Mucosa of descending colon (tissue), 3 donors: ENCODE data around the gene ITGA1. TPM values are rescaled to one million over a fixed set of nuclear protein-coding genes. Genes with fewer than 3 reads are reported as not detected.

Experiments used
- ATAC-seq: fragments of 200-7000 bp; cut with Tn5 transposase; one replicate; pipeline ENCODE4 v1.9.1; 2020; ENCODE audit warnings: mild to moderate bottlenecking, moderate library complexity
- DNase-seq, 3 donors: peaks; one replicate each; pipeline ENCODE4 v3.0.0-alpha.2; 2020
- H3K36me3 ChIP-seq: fragments of 200-600 bp; one replicate; pipeline ENCODE4 v1.8.0; 2021; ENCODE audit warnings: low read depth, mild to moderate bottlenecking
- H3K4me1 ChIP-seq: fragments of 200-600 bp; one replicate; pipeline ENCODE4 v1.8.0; 2021; ENCODE audit warnings: low read depth, mild to moderate bottlenecking
- H3K4me3 ChIP-seq: fragments of 200-600 bp; one replicate; pipeline ENCODE4 v1.8.0; 2021; ENCODE audit warnings: mild to moderate bottlenecking
- H3K9me3 ChIP-seq: fragments of 200-600 bp; one replicate; pipeline ENCODE4 v1.8.0; 2021; ENCODE audit warnings: mild to moderate bottlenecking
- intact Hi-C, 2 donors: fragments of 100-400 bp; cut with DNase I in 1 of 2; cut with micrococcal nuclease in 1 of 2; formaldehyde crosslinking; loops; one replicate each; pipeline versions ENCODE4 v1.11.0 to v1.11.1; 2022; cut with DNase I, micrococcal nuclease
- total RNA-seq, 3 donors: library from RNA; stranded (reverse); fragmentation: NEBNext Ultra II Directional in 2 of 3; extraction: Animal tissue kit (Norgen Biotek cat#: 25700) in 2 of 3; gene quantifications; one replicate each; pipeline versions ENCODE4 v1.2.1 to v1.2.4, GENCODE V29; 2021 to 2023
- TF ChIP-seq, protein P1 (sequence below): fragments of 200-600 bp; IDR thresholded peaks from one replicate; pipeline ENCODE4 v1.8.0; 2022; ENCODE audit warnings: antibody characterized with exemption, mild to moderate bottlenecking
- donor health status: DM: no; HTN: no; CAD: no; lungs with moderate emphysema.
- donor health status: DM: no; HTN: no; CAD: no.
- donor health status: DM: no; HTN: yes; CAD: no.

The ITGA1 gene
- total RNA-seq, 3 donors from 2014 or later = 18.7 to 207 (median 42.0) TPM

DNA sequence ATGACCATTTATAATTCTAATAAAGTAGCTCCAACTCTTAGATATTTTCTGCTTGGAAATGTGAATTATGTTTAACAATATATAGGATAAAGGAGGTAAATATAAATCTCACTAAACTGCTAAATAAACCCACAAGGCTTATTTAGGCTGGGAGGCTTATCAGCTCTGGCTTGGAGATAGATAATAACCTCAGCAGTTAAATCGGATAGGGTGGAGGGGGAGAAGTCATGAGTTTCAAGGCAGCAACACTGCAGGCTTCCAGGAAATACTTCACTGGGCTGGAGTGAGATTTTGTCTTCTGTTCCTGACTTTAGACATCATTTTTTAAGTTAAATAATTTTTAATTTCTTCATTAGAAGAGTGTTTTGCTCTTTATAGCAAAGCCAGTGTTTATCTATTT lies 121.5 kb downstream of the ITGA1 start:
- no peaks in the 10 kb centered on the region for H3K9me3 ChIP-seq

DNA sequence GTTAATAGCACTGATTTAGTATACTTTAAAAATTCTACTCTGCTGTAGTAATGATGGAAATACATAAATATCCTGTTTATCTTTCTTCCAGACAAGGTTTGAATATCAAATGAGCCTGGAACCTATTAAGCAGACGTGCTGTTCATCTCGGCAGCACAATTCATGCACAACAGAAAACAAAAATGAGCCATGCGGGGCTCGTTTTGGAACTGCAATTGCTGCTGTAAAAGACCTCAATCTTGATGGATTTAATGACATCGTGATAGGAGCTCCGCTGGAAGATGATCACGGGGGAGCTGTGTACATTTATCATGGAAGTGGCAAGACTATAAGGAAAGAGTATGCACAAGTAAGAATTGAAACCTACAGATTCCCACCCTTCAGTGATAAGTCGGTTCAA lies 122.4 kb downstream of the ITGA1 start:
- Histone ChIP-seq H3K36me3 (no peaks in the 10 kb centered on the region), H3K4me1 (no peaks in the 10 kb centered on the region), H3K9me3 (no peaks in the 10 kb centered on the region), H3K4me3 (no peak overlapping the region)
- DNase-seq (no peak), ATAC-seq (no peak)
- TF ChIP-seq, protein P1, sequence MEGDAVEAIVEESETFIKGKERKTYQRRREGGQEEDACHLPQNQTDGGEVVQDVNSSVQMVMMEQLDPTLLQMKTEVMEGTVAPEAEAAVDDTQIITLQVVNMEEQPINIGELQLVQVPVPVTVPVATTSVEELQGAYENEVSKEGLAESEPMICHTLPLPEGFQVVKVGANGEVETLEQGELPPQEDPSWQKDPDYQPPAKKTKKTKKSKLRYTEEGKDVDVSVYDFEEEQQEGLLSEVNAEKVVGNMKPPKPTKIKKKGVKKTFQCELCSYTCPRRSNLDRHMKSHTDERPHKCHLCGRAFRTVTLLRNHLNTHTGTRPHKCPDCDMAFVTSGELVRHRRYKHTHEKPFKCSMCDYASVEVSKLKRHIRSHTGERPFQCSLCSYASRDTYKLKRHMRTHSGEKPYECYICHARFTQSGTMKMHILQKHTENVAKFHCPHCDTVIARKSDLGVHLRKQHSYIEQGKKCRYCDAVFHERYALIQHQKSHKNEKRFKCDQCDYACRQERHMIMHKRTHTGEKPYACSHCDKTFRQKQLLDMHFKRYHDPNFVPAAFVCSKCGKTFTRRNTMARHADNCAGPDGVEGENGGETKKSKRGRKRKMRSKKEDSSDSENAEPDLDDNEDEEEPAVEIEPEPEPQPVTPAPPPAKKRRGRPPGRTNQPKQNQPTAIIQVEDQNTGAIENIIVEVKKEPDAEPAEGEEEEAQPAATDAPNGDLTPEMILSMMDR = no peak
- intact Hi-C loops = loop anchor here in 1 of 2 donors (10.0 kb wide), 1 partner anchor 125 kb away; the partner anchor contains the start of genes ITGA1 and PELO

More for the DNA sequence above, 121.5 kb downstream of the ITGA1 start:
- DNase-seq = no peak
- Histone ChIP-seq H3K4me3 (no peak overlapping the region), H3K36me3 (no peaks in the 10 kb centered on the region), H3K4me1 (no peaks in the 10 kb centered on the region)
- no peak for ATAC-seq
- intact Hi-C loops = no loop called here
- TF ChIP-seq, protein P1 = no peak

DNA sequence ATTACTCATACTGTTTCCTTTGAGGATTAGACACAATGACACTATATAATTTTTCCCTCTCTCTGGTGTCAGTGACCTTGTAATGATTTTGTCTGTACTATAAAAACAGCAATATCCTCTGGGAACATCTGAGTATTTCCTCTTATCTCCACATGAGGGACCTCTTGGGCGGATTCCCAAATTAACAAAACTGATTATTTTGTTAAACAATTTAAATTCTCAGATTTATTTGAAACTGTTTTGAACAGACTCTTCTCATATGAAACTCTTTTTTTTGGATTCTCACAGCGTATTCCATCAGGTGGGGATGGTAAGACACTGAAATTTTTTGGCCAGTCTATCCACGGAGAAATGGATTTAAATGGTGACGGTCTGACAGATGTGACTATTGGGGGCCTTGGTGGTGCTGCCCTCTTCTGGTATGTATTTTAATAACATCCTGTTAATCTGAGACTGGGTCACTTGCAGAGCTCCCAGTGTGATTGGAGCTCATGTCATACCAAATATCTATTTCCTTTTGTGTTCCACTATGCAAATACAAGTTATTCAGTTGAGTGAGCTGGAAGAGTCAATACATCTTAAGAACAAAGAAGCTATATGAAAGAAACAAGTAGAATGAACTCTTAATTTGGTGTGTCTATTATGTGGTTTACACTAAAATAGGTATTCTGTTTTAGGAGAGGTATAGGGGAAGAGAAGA lies 127.6 kb downstream of the ITGA1 start:
- Histone ChIP-seq H3K36me3 (no peaks in the 10 kb centered on the region), H3K4me1 (no peaks in the 10 kb centered on the region), H3K9me3 (no peaks in the 10 kb centered on the region), H3K4me3 (no peak overlapping the region)
- intact Hi-C loops = loop anchor here (2.0 to 10.0 kb wide), 2 partner anchors 129 to 131 kb away; partner anchors contain the start of genes ITGA1 (in 2 of the 2) and PELO (in 2 of the 2)
- DNase-seq = peak in 1 of 3 donors; percentile 67
- ATAC-seq = peak; percentile 93
- TF ChIP-seq, protein P1 = peak; percentile 30

GRCh38 chr5:52920929-52921328 lies 133.2 kb downstream of the ITGA1 start:
- DNase-seq (no peak), ATAC-seq (no peak)
- TF ChIP-seq, protein P1 = no peak
- Histone ChIP-seq H3K9me3 (no peaks in the 10 kb centered on the region), H3K4me1 (no peaks in the 10 kb centered on the region), H3K4me3 (no peak overlapping the region), H3K36me3 (no peaks in the 10 kb centered on the region)
- intact Hi-C loops = no loop called here

- ATAC-seq = peak; percentile 72
- TF ChIP-seq, protein P1 = no peak
- H3K4me1 ChIP-seq = no peaks in the 10 kb centered on the region
Measured at GRCh38 chr5:52922384-52922783, 134.7 kb downstream of the ITGA1 start.

More at GRCh38 chr5:52922384-52922783, 134.7 kb downstream of the ITGA1 start:
- Histone ChIP-seq H3K9me3 (no peaks in the 10 kb centered on the region), H3K36me3 (no peaks in the 10 kb centered on the region), H3K4me3 (no peak overlapping the region)
- intact Hi-C loops = no loop called here
- no peak for DNase-seq
